CD4-positive, alpha-beta T cell (primary cell): ENCODE data around the gene PATJ. TPM values are rescaled to one million over a fixed set of nuclear protein-coding genes. Genes with fewer than 3 reads are reported as not detected.

Experiments used
- ATAC-seq: fragments of 200-7000 bp; cut with Tn5 transposase; one replicate; pipeline ENCODE4 v1.10.0; 2022; ENCODE audit warnings: mild to moderate bottlenecking; ENCODE audit not compliant: poor library complexity
- CTCF ChIA-PET: fragments of 350-600 bp; sonication (Branson Sonifier 250); formaldehyde crosslinking; loops from one replicate; lab custom pipeline; 2021; ENCODE audit warnings: antibody characterized with exemption, inconsistent platforms; lab: Charles Lee
- POLR2A ChIA-PET: fragments of 350-600 bp; sonication (Branson Sonifier 250); formaldehyde crosslinking; loops from one replicate; lab custom pipeline; 2021; ENCODE audit warnings: antibody characterized with exemption, inconsistent platforms; lab: Charles Lee
- DNase-seq, 14 experiments: peaks; one replicate each; pipeline ENCODE4 v3.0.0-alpha.2; 2013 to 2020; ENCODE audit warnings: mixed read lengths in 2 of 14
- H3K27ac ChIP-seq, 2 donors: one replicate each; pipeline versions ENCODE4 v1.5.1 to v1.7.0; 2013; ENCODE audit warnings: low read length in 2 of 2, low read depth in 1 of 2, mild to moderate bottlenecking in 1 of 2
- H3K27me3 ChIP-seq, 2 experiments: 1 replicate in 1 of 2; 2 replicates in 1 of 2; pipeline versions ENCODE4 v1.6.1 to v1.7.0; 2013; ENCODE audit warnings: low read length in 2 of 2, control low read depth in 1 of 2, mild to moderate bottlenecking in 1 of 2, moderate library complexity in 1 of 2; ENCODE audit not compliant: insufficient read depth in 2 of 2, control insufficient read depth in 1 of 2
- H3K36me3 ChIP-seq: one replicate; pipeline ENCODE4 v1.6.1; 2013; ENCODE audit warnings: low read length, control low read depth; ENCODE audit not compliant: insufficient read depth
- H3K4me1 ChIP-seq: one replicate; pipeline ENCODE4 v1.6.1; 2013; ENCODE audit warnings: low read length, control low read depth; ENCODE audit not compliant: insufficient read depth
- H3K4me3 ChIP-seq: one replicate; pipeline ENCODE4 v1.5.1; 2013; ENCODE audit warnings: mild to moderate bottlenecking, low read length, moderate library complexity
- H3K9me3 ChIP-seq, 2 experiments: 1 replicate in 1 of 2; 2 replicates in 1 of 2; pipeline versions ENCODE4 v1.6.1 to v1.7.0; 2013; ENCODE audit warnings: low read length in 2 of 2, mild to moderate bottlenecking in 2 of 2, control low read depth in 1 of 2, moderate library complexity in 1 of 2; ENCODE audit not compliant: control insufficient read depth in 1 of 2, insufficient read depth in 1 of 2
- H3K27ac Mint-ChIP-seq: one replicate; pipeline ENCODE4 v1.8.0; 2020; ENCODE audit warnings: mixed read lengths
- H3K27me3 Mint-ChIP-seq: one replicate; pipeline ENCODE4 v1.8.0; 2021; ENCODE audit warnings: mixed read lengths
- H3K36me3 Mint-ChIP-seq: one replicate; pipeline ENCODE4 v1.8.0; 2021; ENCODE audit warnings: low read depth, mixed read lengths
- H3K4me1 Mint-ChIP-seq: one replicate; pipeline ENCODE4 v1.8.0; 2021; ENCODE audit warnings: low read depth, mixed read lengths
- H3K4me3 Mint-ChIP-seq: one replicate; pipeline ENCODE4 v1.8.0; 2020; ENCODE audit warnings: mild to moderate bottlenecking, mixed read lengths
- H3K9me3 Mint-ChIP-seq: one replicate; pipeline ENCODE4 v1.8.0; 2020; ENCODE audit warnings: mixed read lengths
- intact Hi-C, 2 experiments: fragments of 100-400 bp; cut with DNase I in 1 of 2; cut with micrococcal nuclease in 1 of 2; formaldehyde crosslinking; loops; one replicate each; pipeline versions ENCODE4 v1.15.1 to v1.9.0; 2023 to 2025; cut with DNase I, micrococcal nuclease
- total RNA-seq, 174 experiments: library from RNA in 2 of 174; stranded (reverse) in 2 of 174; gene quantifications; one replicate each; pipeline ENCODE4 v1.2.3 and lab custom pipeline; 2021 to 2026
- TF ChIP-seq, protein P1 (sequence below): fragments of 200-600 bp; IDR thresholded peaks from one replicate; pipeline ENCODE4 v1.8.0; 2022; ENCODE audit warnings: antibody characterized with exemption, mild to moderate bottlenecking

The PATJ gene
- total RNA-seq, 2 experiments from 2014 or later = 50.4 to 54.1 TPM

DNA sequence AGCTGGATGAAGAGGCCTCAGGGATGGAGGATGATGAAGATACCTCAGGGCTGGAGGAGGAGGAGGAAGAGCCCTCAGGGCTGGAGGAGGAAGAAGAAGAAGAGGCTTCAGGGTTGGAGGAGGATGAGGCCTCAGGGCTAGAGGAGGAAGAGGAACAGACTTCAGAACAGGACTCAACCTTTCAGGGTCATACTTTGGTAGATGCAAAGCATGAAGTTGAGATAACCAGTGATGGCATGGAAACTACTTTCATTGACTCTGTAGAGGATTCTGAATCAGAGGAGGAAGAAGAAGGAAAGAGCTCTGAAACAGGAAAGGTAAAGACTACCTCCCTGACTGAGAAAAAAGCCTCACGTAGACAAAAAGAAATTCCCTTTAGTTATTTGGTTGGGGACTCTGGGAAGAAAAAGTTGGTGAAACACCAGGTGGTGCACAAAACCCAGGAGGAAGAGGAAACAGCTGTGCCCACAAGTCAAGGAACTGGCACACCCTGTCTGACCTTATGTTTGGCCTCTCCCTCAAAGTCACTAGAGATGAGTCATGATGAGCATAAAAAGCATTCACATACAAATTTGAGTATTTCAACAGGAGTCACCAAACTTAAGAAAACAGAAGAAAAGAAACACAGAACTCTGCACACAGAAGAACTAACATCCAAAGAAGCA lies 467.8 kb downstream of the PATJ start:
- Mint-ChIP-seq H3K4me1 (no peaks in the 10 kb centered on the region), H3K27me3 (no peaks in the 10 kb centered on the region), H3K9me3 (peaks cover 16% of the 10 kb centered on the region), H3K27ac (no peak overlapping the region), H3K4me3 (no peak overlapping the region), H3K36me3 (no peaks in the 10 kb centered on the region)
- ChIA-PET POLR2A (no interaction called here), CTCF (no interaction called here)
- no peak overlapping the region for H3K4me3 ChIP-seq
- intact Hi-C loops = no loop called here
- DNase-seq = peak in 2 of 14 experiments; percentile 4 to 35
- no peak overlapping the region for H3K27ac ChIP-seq
- ATAC-seq = no peak
- TF ChIP-seq, protein P1, sequence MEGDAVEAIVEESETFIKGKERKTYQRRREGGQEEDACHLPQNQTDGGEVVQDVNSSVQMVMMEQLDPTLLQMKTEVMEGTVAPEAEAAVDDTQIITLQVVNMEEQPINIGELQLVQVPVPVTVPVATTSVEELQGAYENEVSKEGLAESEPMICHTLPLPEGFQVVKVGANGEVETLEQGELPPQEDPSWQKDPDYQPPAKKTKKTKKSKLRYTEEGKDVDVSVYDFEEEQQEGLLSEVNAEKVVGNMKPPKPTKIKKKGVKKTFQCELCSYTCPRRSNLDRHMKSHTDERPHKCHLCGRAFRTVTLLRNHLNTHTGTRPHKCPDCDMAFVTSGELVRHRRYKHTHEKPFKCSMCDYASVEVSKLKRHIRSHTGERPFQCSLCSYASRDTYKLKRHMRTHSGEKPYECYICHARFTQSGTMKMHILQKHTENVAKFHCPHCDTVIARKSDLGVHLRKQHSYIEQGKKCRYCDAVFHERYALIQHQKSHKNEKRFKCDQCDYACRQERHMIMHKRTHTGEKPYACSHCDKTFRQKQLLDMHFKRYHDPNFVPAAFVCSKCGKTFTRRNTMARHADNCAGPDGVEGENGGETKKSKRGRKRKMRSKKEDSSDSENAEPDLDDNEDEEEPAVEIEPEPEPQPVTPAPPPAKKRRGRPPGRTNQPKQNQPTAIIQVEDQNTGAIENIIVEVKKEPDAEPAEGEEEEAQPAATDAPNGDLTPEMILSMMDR = no peak
- no peaks in the 10 kb centered on the region for H3K36me3 ChIP-seq
- peaks cover 0 to 2% of the 10 kb centered on the region in 2 experiments for H3K27me3 ChIP-seq
- no peaks in the 10 kb centered on the region for H3K4me1 ChIP-seq
- peaks cover 7 to 14% of the 10 kb centered on the region in 2 experiments for H3K9me3 ChIP-seq

DNA sequence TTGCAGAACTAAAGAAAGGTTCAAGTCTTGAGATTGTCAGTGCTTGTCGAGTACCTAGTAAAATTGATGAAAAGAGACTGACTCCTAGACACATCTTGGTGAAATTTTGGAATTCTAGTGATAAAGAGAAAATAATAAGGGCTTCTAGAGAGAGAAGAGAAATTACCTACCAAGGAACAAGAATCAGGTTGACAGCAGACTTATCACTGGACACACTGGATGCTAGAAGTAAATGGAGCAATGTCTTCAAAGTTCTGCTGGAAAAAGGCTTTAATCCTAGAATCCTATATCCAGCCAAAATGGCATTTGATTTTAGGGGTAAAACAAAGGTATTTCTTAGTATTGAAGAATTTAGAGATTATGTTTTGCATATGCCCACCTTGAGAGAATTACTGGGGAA lies 468.7 kb downstream of the PATJ start:
- H3K36me3 ChIP-seq = no peaks in the 10 kb centered on the region
- Mint-ChIP-seq H3K9me3 (peaks cover 16% of the 10 kb centered on the region), H3K36me3 (no peaks in the 10 kb centered on the region), H3K27ac (no peak overlapping the region), H3K4me1 (no peaks in the 10 kb centered on the region), H3K4me3 (no peak overlapping the region), H3K27me3 (no peaks in the 10 kb centered on the region)
- ATAC-seq (no peak), DNase-seq (no peak)
- H3K9me3 ChIP-seq = peaks cover 7 to 14% of the 10 kb centered on the region in 2 experiments
- TF ChIP-seq, protein P1 = no peak
- H3K27me3 ChIP-seq = no peaks in the 10 kb centered on the region
- POLR2A ChIA-PET = no interaction called here
- H3K4me3 ChIP-seq = no peak overlapping the region
- CTCF ChIA-PET = interaction anchor here (0.6 kb wide), 1 partner anchor 8 kb away, joined by 3 read pairs; no protein-coding TSS in a partner anchor
- intact Hi-C loops = no loop called here
- H3K4me1 ChIP-seq = no peaks in the 10 kb centered on the region
- H3K27ac ChIP-seq = no peak overlapping the region

GRCh38 chr1:62212411-62212810 lies 470.1 kb downstream of the PATJ start:
- CTCF ChIA-PET = no interaction called here
- Histone ChIP-seq H3K27ac (no peak overlapping the region), H3K4me1 (no peaks in the 10 kb centered on the region), H3K36me3 (no peaks in the 10 kb centered on the region), H3K9me3 (peaks cover 7 to 14% of the 10 kb centered on the region in 2 experiments), H3K27me3 (no peaks in the 10 kb centered on the region), H3K4me3 (no peak overlapping the region)
- Mint-ChIP-seq H3K4me3 (no peak overlapping the region), H3K9me3 (peaks cover 16% of the 10 kb centered on the region), H3K36me3 (no peaks in the 10 kb centered on the region), H3K27ac (no peak overlapping the region), H3K4me1 (no peaks in the 10 kb centered on the region), H3K27me3 (no peaks in the 10 kb centered on the region)
- intact Hi-C loops = no loop called here
- DNase-seq = no peak
- ATAC-seq = no peak
- TF ChIP-seq, protein P1 = no peak
- POLR2A ChIA-PET = no interaction called here
